GM21447 (cell line): ENCODE results near the gene TRPC3.

Experiments used
- ATAC-seq: cut with Tn5 transposase; IDR thresholded peaks from one replicate; pipeline ENCODE4 v1.9.1; 2021; ENCODE audit not compliant: unreplicated experiment

Gene TRPC3

DNA sequence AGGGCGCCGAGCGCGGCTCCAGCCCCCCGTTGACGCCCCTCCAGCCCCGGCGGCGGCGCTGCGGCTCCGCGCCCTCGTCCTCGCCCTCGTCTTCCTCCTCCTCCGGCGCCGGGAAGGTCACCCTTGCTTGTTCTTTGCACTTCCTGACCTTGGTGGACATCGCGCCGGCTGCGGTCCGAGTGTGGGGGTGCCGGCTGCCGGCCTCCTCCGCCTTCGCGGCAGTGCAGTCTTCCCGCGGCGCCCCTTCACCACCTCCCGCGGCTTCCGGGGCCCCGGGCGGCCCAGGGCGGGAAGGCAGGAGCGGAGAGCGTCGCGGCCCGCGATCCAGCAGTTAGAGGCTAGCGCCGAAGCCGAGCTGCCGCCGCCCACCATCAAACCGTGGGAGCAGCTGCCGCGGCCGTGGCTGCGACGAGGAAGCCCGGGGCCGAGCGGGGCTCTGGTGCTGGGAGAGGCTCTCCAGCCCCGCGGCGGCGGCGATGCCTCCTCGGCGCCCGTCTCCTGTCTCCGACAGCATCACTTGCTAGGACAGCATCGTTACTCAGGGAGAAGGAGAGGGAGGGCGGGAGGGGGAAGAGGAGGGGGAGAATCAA, at the start of gene TRPC3:
Gene TRPC3 (minus strand): TSS at position 540 of the 590 bp plus-strand sequence. CDS start 380 bp downstream, at position 160.
- peak; percentile 26 for ATAC-seq

DNA sequence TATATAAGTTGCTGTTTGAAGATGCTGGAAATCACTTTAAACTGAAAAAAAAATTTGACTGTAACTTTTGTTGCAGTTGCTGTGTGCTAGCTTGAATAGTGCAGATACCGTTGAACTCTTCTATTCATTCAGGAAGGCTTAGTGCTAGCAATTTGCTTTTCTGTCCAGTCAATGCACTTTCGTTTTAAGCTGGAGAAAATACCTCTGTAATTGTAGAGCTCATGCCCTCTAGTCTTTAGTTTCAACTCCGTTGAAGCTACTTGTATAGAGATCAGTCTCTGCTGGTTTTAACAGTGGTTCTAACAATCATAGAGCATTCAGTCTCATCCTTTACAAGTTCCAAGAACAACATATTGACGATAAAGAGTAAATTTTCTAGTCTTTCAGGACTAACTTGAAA, 49.0 kb upstream of the TRPC3 start:
- no peak for ATAC-seq

DNA sequence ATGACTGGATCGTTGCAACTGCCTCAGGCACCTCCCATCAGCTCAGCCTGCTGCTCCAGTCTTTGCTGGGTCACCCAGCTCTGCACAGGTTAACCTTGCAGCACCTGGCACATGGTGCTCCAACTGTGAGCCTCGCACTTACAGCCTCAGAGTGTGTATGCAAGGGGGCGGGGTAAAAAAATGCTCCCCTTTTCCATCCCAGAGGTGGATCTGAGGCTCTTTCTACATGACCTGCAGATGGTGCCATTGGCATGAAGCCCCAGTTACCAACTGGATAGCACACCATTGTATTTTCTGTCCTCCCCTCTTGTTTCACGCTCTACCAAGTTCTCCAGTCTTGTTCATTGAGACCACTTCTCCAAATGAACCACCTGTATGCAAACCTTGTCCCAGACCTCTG, 46.2 kb upstream of the TRPC3 start:
- ATAC-seq: no peak

DNA sequence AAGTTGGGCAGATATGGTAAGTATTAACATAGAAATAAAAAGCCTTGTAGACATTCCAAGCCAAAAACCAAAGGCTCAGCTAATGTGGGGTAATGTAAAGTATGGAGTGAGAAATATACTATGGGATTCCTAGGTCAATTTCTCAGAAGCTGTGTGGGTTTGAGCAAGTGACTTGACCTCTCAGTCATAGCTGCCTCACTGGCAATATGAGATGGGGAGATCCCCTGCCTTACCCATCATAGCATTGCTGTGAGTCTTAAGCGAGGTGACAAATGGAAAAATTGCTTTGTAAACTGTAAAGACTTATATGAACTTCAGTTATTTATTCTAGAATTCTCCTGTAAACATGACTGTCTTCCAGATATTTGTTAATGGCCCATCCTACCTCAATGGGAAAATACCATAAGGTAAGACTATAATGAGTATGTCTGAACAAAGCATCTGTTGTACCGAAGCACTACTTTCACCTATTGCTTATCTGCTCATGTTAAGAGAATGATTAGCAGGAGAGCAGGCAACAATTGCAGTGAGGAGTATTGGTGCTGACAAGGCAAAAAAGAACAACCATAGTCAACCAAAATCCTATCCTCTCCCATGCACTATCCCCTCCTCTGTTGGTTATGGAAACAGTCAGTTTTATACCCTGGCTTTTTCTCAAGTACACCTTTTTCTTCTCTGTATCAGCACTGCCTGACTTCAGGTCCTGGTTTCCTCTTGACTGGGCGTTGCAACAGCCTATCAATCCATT, 44.1 kb upstream of the TRPC3 start:
- ATAC-seq: no peak

DNA sequence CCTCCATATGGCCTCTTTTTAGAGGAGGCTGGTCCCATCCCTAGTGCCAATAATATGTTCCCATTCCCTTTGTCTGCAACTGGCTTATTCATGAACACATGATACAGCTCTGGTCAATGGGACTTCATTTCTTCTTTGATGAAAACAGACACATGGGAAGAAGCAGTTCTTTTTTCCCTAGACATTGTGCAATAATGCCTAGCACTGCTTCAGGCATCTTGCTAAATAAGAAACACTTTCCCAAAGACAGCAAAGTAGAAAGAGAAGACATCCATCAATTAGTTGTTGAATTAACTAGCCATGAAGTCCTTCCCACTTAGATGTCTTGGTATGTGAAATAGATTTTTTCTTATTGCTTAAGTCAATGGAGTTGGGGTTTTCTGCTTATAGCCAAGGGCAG, 40.1 kb upstream of the TRPC3 start:
- no peak for ATAC-seq

DNA sequence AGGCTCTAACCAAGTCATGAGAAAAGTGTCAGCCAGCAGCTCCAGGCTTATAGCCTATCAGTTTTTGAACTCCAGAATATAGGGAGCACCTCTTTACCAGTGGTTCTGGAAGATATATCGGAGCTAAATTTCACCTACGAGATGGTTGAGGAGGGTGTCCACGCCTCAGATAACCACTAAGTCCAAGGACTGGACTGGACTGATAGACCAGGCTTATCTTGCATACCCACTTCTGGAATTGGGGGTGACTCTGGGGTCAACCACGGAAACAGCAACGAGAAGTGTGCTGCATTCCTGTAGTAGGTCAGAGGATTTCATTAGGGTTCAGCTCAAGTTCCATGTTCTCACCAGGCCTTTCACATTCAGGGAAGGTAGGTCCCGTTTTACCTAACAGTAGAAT, 38.6 kb upstream of the TRPC3 start:
- ATAC-seq: no peak

DNA sequence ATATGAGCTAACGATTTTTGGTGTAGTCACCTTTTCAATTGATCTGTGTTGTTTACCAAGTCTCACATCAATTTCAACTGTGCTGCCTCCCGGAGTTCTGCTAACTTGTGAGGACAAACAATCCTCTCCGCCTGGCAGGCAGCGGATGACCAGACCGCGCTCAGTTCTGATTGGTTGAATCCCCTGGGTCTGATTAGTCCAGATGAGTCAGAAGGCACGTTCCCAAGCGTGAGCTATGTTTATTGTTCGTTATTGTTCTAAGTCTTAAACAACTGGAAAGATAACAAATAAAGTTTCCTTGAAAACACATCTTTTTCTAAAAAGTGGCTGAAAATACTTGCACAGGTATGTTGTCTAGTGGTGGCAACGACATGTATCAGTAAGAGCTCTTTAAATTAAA, 37.9 kb upstream of the TRPC3 start:
- no peak for ATAC-seq

DNA sequence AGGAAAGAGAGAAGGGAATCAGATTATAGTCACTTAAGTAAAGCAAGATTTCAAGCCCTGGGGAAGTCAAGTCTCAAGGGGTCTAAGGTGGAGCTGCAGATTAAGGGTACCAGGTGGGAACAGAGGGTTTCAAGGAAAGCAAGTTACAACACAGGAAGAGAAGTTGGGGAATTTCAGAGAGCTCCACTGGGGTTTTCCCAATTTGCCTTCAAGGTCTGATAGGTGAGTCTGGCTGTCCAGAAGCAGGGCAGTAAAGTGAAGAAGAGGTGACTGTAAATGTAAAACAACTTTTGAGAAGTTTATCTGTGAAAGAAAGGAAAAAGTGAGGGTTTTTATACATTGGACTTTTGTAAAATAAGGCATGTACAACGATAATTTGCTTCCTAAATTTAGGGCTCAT, 37.1 kb upstream of the TRPC3 start:
- no peak for ATAC-seq

DNA sequence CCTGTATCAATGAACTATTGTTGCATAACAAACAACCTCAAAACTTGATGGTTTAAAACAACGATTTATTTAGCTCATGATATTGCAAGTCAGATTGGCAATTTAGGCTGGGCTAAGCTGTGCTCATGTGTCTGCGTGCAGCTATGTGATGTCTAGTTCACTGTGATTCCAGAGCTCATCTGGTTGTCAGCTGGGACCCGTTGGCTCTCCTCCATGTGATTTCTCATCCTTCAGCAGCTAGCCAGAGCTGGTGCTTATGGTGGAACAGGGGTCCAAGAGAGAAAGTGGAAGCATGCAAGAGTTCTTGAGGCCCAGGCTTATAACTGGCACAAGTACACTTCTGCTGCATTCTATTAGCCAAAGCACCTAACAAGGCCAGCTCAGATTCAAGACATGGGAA, 28.8 kb upstream of the TRPC3 start:
- no peak for ATAC-seq

DNA sequence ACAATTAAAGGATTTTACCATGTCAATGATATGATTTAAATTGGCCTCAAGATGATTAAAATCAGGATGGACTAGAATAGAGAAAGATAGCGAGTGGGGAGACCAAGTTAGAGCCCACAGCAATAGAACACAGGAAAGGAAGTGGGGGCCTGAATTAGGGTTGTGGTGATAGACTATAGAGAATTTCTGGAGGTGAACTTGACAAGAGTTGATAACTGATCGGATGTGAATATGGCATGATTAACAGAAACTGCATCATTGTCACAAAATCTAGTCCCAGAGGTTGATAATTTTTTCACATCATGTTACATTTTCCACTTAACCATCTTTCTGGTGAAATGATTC, 26.3 kb upstream of the TRPC3 start:
- ATAC-seq: peak; percentile 44

DNA sequence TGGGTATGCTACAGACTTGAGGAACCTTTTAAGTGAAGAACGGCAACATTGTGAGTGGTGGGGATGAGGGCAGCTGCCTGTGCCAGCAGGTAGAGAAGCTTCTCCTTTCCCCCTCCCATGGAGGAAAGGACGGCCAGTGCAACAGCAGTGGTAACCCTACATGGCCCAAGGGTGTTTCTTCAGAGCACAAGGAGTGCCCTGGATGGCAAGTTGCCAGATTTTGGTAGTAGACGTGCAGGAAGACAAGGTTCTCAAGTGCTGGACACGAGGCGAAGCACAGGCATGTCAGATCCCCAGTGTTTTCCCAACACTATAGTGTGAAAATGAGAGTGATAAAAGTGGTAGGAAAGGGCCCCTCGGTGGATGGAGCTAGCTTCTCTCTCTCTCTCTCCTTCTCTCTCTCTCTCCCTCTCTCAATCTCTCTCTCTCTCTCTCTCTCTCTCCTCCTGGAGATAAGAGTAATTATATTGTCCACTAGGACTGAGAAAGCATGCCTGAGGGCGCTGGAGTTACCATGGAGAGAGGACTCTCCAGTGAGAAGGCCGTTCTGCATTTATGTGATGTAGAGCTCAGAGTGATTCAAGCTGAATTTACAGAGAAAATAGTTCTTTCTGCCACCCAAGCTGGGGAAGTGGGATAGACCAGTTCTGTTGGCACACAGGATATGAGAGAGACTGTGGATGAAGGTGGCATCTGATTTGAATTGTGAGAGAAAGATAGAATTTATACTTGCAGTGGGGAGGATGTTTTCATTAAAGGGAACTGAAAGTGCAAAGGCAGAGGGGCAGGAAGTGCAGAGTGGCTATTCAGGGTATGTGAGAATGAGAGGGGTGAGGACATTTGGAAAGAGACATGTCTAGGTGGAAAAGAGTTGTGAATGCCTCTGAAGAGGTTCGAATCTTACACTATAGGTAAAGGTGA, 25.7 kb upstream of the TRPC3 start:
- ATAC-seq: peak; percentile 100

DNA sequence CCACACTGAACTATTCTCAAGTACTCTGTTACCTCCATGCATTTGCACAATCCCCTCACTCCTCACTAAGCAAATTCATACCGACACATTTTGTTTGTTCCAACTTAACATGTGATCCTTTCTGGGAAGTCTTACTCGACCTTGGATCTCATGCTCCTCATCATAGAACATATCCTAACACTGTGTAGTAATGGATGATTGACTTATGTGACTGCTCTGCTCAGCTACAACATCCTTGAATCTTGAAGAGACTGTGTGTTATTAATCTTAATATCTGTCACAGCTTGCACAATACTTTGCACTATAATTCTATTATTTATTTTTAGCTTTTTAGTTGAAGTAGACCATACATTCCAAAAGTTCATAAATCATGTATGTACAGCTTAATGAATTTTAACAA, 23.9 kb upstream of the TRPC3 start:
- no peak for ATAC-seq

DNA sequence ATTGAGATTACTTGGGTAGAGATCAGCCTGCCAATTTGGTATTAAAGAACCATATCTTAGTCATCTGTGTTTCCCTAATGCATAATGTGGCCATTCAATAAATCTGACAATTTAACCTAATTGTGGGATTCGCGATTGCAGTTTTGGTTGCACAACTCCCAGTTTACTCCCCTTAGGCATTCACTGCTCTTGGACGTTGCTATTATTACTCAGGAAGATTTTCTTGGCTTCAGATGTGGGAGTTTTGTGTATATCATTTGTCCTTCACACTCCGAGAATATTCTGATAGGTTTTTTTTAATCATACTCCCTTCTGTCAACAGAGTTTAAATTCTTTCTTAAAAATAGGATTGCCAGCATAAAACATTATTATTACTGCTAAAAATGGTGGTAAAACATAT, 22.0 kb upstream of the TRPC3 start:
- no peak for ATAC-seq

DNA sequence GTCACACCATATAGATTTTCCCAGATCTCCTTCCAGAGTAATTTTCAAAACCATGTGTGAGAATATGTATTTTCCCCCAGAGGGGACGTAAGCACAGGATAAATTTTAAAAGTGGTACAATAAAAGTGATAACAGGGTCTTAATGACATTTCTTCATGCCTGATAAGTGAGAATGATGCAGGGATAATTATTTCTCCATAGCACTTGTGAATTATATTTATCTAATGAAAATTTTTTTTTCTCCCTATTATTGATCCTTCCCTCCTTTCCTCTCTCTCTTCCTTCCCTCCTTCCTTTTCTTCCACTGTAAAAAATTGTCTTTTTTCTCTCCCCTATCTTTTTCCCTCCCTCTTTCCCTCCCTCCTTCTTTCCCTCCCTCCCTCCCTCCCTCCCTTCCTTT, 17.0 kb upstream of the TRPC3 start:
- no peak for ATAC-seq

DNA sequence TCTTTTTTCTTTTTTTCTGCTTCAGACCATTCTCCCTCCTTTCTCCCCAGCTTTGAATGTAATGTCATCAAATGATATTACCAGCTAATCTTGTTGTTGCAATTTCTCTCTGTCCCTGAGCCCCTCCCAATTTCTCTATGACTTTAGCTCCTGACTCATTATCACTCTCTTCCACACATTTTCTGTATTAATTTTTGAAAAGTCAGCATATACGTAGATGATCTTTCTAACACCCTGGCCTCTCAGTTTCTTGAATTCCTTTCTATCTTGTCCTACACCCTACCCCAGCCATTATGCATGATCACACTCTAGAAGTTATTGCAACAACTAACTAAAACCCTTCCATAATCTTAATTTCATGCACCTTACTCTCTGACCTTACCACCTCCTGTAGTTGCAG, 13.1 kb upstream of the TRPC3 start:
- no peak for ATAC-seq

DNA sequence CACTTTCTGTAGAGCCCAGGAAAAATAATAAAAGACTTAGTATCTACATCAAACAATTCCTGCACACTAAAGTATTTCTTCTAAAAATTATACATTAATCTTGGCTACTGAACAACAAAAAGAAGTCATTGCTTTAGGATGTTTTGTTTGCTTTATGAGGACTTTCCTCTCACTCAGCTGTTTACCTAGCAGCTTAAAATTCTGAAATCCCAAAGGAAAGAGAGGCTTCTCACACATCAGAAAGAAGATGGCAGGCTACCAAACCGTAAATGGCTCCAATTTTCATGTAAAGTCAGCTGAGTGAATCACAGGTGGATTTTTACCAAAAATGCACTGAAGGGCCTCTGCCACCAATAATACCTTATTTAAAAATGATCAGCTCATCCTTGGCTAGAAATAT, 9.0 kb upstream of the TRPC3 start:
- ATAC-seq: no peak

DNA sequence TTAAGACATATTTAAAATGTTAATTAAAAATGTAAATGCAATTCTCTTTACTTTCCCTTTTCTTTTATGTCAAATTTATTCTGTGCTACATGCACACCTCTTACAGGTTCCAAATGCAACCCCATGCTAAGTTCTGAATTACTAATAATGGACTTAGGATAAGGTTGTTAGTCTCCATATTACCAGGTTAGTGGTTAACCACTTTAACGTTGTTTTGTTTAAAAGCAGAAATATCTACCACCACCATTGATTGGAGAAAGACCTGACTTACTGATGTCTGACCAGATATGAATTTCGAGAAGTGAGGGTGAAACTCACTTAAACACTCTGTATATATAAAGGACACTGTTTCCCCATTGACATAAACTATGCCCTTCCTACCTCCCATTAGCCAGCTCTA, 6.9 kb upstream of the TRPC3 start:
- ATAC-seq: no peak

DNA sequence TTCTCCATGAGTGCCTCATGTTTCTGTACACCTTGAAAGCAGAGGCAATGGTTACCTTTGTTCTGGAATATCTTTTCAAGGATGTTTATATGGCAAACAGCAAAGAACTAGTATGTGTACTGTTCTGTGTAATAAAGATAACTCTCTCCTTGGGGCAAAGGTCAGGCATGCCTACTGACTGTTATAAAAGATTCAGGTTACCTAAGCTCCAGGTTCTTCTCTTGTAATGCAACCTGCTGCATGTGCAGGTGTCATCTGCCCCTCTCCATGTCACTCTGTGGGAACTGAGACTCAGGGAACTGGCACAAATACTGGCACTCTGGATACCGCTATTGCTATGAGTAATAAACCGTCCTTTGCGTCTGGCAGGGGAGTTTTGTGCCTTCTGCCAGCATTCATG, 5.4 kb upstream of the TRPC3 start:
- ATAC-seq: no peak

DNA sequence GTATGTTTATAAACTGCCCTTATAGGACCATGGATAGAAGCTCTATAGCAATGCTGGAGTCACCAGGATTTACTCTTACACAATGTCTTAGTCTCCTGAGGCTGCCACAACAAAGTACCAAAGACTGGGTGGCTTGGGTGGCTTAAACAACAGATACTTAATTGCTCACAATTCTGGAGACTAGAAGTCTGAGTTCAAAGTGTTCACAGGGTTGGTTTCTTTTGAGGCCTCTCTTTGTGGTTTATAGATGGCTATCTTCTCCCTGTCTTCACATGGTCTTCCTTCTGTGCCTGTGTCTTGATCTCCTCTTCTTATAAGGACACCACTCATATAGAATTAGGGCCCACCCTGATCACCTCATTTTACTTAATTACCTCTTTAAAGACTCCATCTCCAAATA, 2.0 kb upstream of the TRPC3 start:
- no peak for ATAC-seq

DNA sequence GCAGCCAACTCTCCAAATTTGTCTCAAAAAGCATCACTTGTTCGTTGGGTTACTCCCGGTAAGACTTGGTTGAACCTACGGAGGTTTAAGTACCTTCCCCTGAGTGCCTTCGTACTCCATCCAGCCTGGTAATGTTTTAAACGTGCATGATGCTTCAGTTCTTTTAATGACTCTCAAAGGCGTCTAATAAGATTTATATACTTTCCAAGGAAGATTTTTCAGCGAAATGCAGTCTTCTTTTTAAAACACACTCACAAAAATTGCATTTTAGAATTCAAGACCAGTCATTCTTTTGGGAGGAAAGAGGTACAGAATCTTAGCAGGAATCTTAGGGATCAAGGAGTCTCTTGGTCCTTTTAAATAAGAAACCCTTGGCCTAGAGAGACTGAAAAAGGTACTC, 430 bp upstream of the TRPC3 start:
- no peak for ATAC-seq

DNA sequence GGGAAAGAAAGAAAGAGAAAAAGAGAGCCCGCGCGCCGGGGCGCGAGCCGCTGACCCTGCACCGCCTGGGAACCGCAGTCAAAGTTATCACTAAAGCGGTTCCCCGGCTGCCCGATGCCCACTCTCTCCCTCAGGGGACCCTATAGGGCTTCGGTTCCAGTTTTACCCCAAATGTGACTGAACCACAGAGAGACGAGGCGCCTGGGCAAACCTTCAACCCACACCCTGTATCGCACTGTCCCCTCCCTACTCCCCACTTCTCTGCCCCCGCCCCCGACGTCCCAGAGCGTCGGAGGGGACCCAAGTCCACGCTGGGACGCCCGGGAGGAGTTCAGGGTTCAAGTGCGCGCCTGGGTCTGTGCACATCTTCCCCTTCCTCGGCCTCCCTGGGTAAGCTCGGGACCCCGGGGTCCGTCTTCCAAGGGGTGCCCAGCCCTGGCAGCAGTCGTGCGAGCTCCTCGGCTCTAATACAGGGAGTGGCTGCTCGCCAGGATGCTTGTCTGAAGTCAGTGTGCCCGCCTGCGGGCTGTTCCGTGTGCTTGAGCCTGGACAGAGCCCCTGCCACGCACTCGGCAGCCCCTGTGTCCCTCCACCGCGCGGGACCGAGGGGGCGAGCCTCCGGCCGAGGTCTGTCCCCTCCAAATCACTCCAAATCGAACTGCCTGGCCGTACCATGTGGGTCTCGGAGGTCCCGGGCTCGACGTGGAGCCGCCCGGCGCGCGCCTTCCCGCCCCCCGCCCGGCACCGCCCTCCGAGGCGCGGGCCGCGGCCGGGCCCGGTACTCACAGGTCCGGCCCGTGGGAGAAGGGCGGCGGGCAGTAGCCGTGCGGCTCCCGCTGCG, 960 bp downstream of the TRPC3 start:
- peak; percentile 25 for ATAC-seq
